ENCODE results near the gene TMEM150C.
A peak's percentile ranks its signal among the peaks of the same experiment; 100 is the strongest.
"Not testable (repeated sequence)": the region's sequence is repeated elsewhere in the genome, so short reads cannot be mapped to it uniquely, and the experiment has no call there.

TMEM150C gene

GRCh38 chr4:82567444-82567843 is 5.7 kb upstream of the TMEM150C start:
- DNase-seq, result no peak

- DNase-seq, result peak in 1 of 3 experiments; percentile 50
Measured at GRCh38 chr4:82562564-82562854, 721 bp upstream of the TMEM150C start.

- peak in 2 of 3 experiments; percentile 63 to 69 for DNase-seq
Measured at GRCh38 chr4:82560853-82561785, 669 bp downstream of the TMEM150C start.

GRCh38 chr4:82559735-82560120 is 2.1 kb downstream of the TMEM150C start:
- peak in 1 of 3 experiments; percentile 20 for DNase-seq

- not testable (repeated sequence) for DNase-seq
Measured at GRCh38 chr4:82559090-82559734, 2.6 kb downstream of the TMEM150C start.

- peak in 1 of 3 experiments; percentile 11 for DNase-seq
Measured at GRCh38 chr4:82555276-82555675, 6.5 kb downstream of the TMEM150C start.

GRCh38 chr4:82553020-82553419 is 8.8 kb downstream of the TMEM150C start:
- DNase-seq, result no peak

GRCh38 chr4:82551734-82552133 is 10.1 kb downstream of the TMEM150C start:
- no peak for DNase-seq

GRCh38 chr4:82547850-82548249 is 13.9 kb downstream of the TMEM150C start:
- DNase-seq, result not testable (repeated sequence)

- DNase-seq, result no peak
Measured at GRCh38 chr4:82543131-82543530, 18.7 kb downstream of the TMEM150C start.

- no peak for DNase-seq
Measured at GRCh38 chr4:82542642-82543041, 19.1 kb downstream of the TMEM150C start.

- DNase-seq, result no peak
Measured at GRCh38 chr4:82529322-82529721, 32.5 kb downstream of the TMEM150C start.

GRCh38 chr4:82528868-82529267 is 32.9 kb downstream of the TMEM150C start:
- DNase-seq, result no peak

GRCh38 chr4:82528074-82528473 is 33.7 kb downstream of the TMEM150C start:
- DNase-seq, result no peak

- DNase-seq, result no peak
Measured at GRCh38 chr4:82525307-82525911, 36.4 kb downstream of the TMEM150C start.

GRCh38 chr4:82524570-82525152 is 37.1 kb downstream of the TMEM150C start:
- peak in 1 of 3 experiments; percentile 9 for DNase-seq

- DNase-seq, result no peak
Measured at GRCh38 chr4:82523179-82523578, 38.6 kb downstream of the TMEM150C start.

- no peak for DNase-seq
Measured at GRCh38 chr4:82522472-82522871, 39.3 kb downstream of the TMEM150C start.

- DNase-seq, result no peak
Measured at GRCh38 chr4:82521283-82521682, 40.5 kb downstream of the TMEM150C start.

- DNase-seq, result no peak
Measured at GRCh38 chr4:82519776-82520175, 42.0 kb downstream of the TMEM150C start.

GRCh38 chr4:82519072-82519471 is 42.7 kb downstream of the TMEM150C start:
- no peak for DNase-seq

- DNase-seq, result no peak
Measured at GRCh38 chr4:82517043-82517442, 44.7 kb downstream of the TMEM150C start.

GRCh38 chr4:82515705-82516104 is 46.1 kb downstream of the TMEM150C start:
- peak in 1 of 3 experiments; percentile 10 for DNase-seq
